A549 (cell line): ENCODE measurements around the gene LOXL4. TPM values are rescaled to one million over a fixed set of nuclear protein-coding genes. Genes with fewer than 3 reads are reported as not detected.
A peak's percentile ranks its signal among the peaks of the same experiment; 100 is the strongest.

Experiments
- ATAC-seq, 2 experiments: fragments of 200-7000 bp in 1 of 2; fragments of >200 bp in 1 of 2; cut with Nextera tagmentation in 1 of 2; cut with Tn5 transposase in 1 of 2; 3 replicates each; pipeline versions ENCODE4 v1.8.0 to v1.9.1; 2018 to 2020; ENCODE audit warnings: mild to moderate bottlenecking in 1 of 2, moderate library complexity in 1 of 2
- CTCF ChIA-PET: fragments of 300-600 bp; sonication (Branson Sonifier 250); formaldehyde crosslinking; extraction: SDS; loops from one replicate; lab custom pipeline; 2021; ENCODE audit warnings: antibody characterized with exemption, inconsistent platforms; lab: Yijun Ruan, JAX
- POLR2A ChIA-PET: fragments of 350-600 bp; formaldehyde crosslinking; extraction: SDS; loops from one replicate; lab custom pipeline; 2021; ENCODE audit warnings: antibody characterized with exemption, inconsistent platforms; lab: Yijun Ruan, JAX
- DNase-seq, 2 experiments: peaks; one replicate each; pipeline versions ENCODE4 v3.0.0 to v3.0.0-alpha.2; 2011 to 2016; ENCODE audit warnings: low read depth in 1 of 2, low spot score in 1 of 2
- FAIRE-seq: peaks from 2 replicates; lab custom pipeline; 2011; peaks lifted over from hg19 to GRCh38; lab: Jason Lieb, UNC
- H3K27ac ChIP-seq, 2 experiments: fragments of >200 bp; sonication (Bioruptor Twin); formaldehyde crosslinking; 3 replicates each; pipeline ENCODE4 v1.5.1; 2016 to 2017
- H3K4me1 ChIP-seq: fragments of >200 bp; sonication (Bioruptor Twin); formaldehyde crosslinking; 3 replicates; pipeline ENCODE4 v1.6.1; 2016
- H3K4me2 ChIP-seq: fragments of >200 bp; sonication (Bioruptor Twin); formaldehyde crosslinking; 3 replicates; pipeline ENCODE4 v1.6.1; 2016
- H3K4me3 ChIP-seq: fragments of >200 bp; sonication (Bioruptor Twin); formaldehyde crosslinking; 3 replicates; pipeline ENCODE4 v1.5.1; 2016
- H3K9me3 ChIP-seq: fragments of >200 bp; sonication (Bioruptor Twin); formaldehyde crosslinking; 3 replicates; pipeline ENCODE4 v1.6.1; 2016
- CHD2 ChIP-seq: fragments of 150-350 bp; IDR thresholded peaks from 2 replicates; pipeline ENCODE4 v1.6.1; 2014; ENCODE audit warnings: low read length; ENCODE audit not compliant: partially characterized antibody
- EP300 ChIP-seq, 2 experiments: fragments of >200 bp; sonication (Bioruptor Twin); formaldehyde crosslinking; IDR thresholded peaks; 2 replicates in 1 of 2; 3 replicates in 1 of 2; pipeline ENCODE4 v1.6.1; 2016 to 2017
- FOSL2 ChIP-seq, 2 experiments: fragments of 450-650 bp in 1 of 2; fragments of >200 bp in 1 of 2; sonication (Bioruptor Twin) in 1 of 2; formaldehyde crosslinking; IDR thresholded peaks; 2 replicates each; pipeline versions ENCODE4 v1.5.0 to v1.6.1; 2016 to 2020; ENCODE audit warnings: mild to moderate bottlenecking in 1 of 2, moderate library complexity in 1 of 2
- GATA3 ChIP-seq: IDR thresholded peaks from 2 replicates; pipeline ENCODE4 v1.6.1; 2012; ENCODE audit warnings: borderline replicate concordance
- HOXA7 ChIP-seq: fragments of 250-450 bp; sonication (Bioruptor Pico); IDR thresholded peaks from 2 replicates; pipeline ENCODE4 v1.5.0; 2020; ENCODE audit warnings: mild to moderate bottlenecking, moderate library complexity
- JUN ChIP-seq, 2 experiments: fragments of >200 bp; sonication (Bioruptor Twin); formaldehyde crosslinking; IDR thresholded peaks; 2 replicates in 1 of 2; 3 replicates in 1 of 2; pipeline ENCODE4 v1.6.1; 2016 to 2017
- KDM1A ChIP-seq: fragments of 200-600 bp; sonication (generic); IDR thresholded peaks from 2 replicates; pipeline ENCODE4 v1.6.1; 2016; ENCODE audit warnings: low read depth, mild to moderate bottlenecking
- KDM5A ChIP-seq: fragments of 200-600 bp; sonication (generic); IDR thresholded peaks from 2 replicates; pipeline ENCODE4 v1.6.1; 2016; ENCODE audit warnings: antibody characterized with exemption, mild to moderate bottlenecking
- POLR2AphosphoS2 ChIP-seq: conservative IDR thresholded peaks from 2 replicates; pipeline ENCODE4 v1.6.1; 2012; ENCODE audit warnings: low read length, improper control_type of control experiment, inconsistent platforms
- TFCP2L1 ChIP-seq: fragments of 250-450 bp; sonication (Bioruptor Pico); IDR thresholded peaks from 2 replicates; pipeline ENCODE4 v1.5.0; 2021; ENCODE audit warnings: mild to moderate bottlenecking
- WGBS: methylation state at CpG from one replicate; pipeline ENCODE4 v1.1.6; 2017; ENCODE audit errors: missing lambda C conversion rate; 5-methylcytosine and 5-hydroxymethylcytosine counted together
- polyA plus RNA-seq, 4 experiments: library from polyadenylated mRNA; depleted of rRNA in 3 of 4; stranded (reverse); fragments of >200 nt; fragmentation: RNase III in 1 of 4; extraction: RNeasy Plus Mini Kit Qiagen cat#74134 plus additional on column Dnase treatment in 1 of 4; gene quantifications; 2 replicates in 3 of 4; 3 replicates in 1 of 4; pipeline ENCODE4 v1.2.3, GENCODE V29; 2011 to 2017
- TF ChIP-seq, protein P1 (sequence below): fragments of 450-650 bp; IDR thresholded peaks from 2 replicates; pipeline ENCODE4 v1.6.1; 2014; ENCODE audit warnings: antibody characterized with exemption
- TF ChIP-seq, protein P2 (sequence below): fragments of 250-450 bp; sonication (Bioruptor Pico); IDR thresholded peaks from 2 replicates; pipeline ENCODE4 v1.5.0; 2021; ENCODE audit warnings: mild to moderate bottlenecking, moderate library complexity, borderline replicate concordance
- TF ChIP-seq, protein P3 (sequence below): fragments of >200 bp; sonication (Bioruptor Twin); formaldehyde crosslinking; IDR thresholded peaks from 2 replicates; pipeline ENCODE4 v1.6.1; 2016

The LOXL4 gene
- polyA plus RNA-seq, 2 of the 4 experiments (the other 2 are of a cell fraction), result 1.6 to 2.1 TPM

DNA sequence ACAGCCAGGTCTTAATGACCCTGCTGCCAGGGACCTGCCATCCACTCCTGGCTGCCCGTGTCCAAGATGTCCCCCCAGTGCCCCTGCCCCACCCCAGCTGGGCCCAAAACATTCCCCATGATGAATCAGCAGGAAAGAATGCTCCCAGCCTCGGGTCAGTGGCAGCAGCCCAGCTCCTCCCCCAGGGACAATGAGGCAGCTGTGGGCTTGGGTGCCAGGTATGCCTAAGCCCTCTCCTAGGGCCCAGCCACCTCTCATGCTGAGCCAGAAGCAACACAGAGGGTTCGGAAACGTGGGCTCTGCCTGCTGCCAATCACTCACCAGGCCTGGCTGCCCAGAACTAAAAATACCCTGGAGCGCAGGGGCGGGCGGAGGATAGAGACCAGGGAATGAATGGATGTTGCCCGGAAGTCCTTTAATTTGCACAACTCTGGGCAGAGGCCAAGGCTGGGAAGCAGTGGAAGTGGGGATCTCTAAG, 1.5 kb upstream of the LOXL4 start:
- DNase-seq (peak; percentile 68 to 70), ATAC-seq (peak; percentile 27 to 64; a peak in 5 of 6 replicates), FAIRE-seq (no peak)
- peaks cover 29% of the 10 kb centered on the region for H3K4me1 ChIP-seq
- TF ChIP-seq KDM1A (no peak), JUN (IDR thresholded peaks at IDR 0.05) (no peak), KDM5A (no peak), GATA3 (0 out of 2 replicates have a peak, but pooled peaks have one; percentile 7), TFCP2L1 (CRISPR knock-in tag) (no peak), FOSL2 (IDR thresholded peaks at IDR 0.05) (no peak), FOSL2 (CRISPR knock-in tag; IDR thresholded peaks at IDR 0.05) (peak; percentile 28; the same call in 1 of the 2 replicates), HOXA7 (CRISPR knock-in tag) (no peak)
- TF ChIP-seq, protein P1, sequence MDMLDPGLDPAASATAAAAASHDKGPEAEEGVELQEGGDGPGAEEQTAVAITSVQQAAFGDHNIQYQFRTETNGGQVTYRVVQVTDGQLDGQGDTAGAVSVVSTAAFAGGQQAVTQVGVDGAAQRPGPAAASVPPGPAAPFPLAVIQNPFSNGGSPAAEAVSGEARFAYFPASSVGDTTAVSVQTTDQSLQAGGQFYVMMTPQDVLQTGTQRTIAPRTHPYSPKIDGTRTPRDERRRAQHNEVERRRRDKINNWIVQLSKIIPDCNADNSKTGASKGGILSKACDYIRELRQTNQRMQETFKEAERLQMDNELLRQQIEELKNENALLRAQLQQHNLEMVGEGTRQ, result no peak
- peak overlapping the region; percentile 73 for H3K4me2 ChIP-seq
- CTCF ChIA-PET, result interaction anchor here (1.1 to 2.5 kb wide), 3 partner anchors 40 to 373 kb away, joined by 4 to 12 read pairs (median 4); no protein-coding TSS in a partner anchor
- H3K27ac ChIP-seq, result peak overlapping the region; percentile 72 to 88
- H3K9me3 ChIP-seq, result no peaks in the 10 kb centered on the region
- 41% methylated on average over 7 of the region's 8 CpGs for WGBS
- H3K4me3 ChIP-seq, result no peak overlapping the region
- POLR2A ChIA-PET, result no interaction called here

DNA sequence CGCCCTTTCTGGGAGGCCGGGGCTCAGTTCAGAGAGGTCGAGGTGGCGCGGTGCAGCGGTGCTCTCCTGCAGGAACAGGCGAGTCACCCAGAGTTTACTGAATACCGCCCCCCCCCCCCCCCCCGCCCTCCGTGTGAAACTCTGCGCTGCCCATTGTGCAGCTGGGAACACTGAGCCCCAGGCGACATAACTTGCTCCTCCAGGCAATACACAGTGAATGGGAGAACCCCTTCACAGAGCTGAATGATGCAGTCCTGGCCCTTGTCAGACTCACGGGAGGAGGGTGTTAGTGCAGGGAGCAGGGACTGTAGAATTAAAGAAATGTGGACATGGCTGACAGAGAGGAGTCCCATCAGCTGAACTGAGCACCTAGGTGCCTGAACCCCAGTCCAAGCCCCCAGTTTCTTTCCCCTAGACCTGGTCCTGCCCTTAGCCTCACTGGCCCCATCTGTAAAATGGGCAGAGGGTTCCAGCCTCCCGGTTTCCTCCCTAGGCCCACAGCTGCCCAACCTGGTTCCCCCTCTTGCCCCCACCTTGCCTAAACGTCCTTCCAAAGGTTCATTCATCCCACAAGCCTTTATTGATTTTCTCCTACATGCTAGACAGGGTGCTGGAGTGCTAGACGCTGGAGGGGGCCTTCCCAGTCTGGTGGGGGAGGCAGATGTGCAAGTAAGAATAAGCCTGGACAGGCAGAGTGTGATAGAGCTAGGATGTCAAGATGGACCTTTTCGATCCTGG, 869 bp upstream of the LOXL4 start:
- CTCF ChIA-PET, result interaction anchor here (1.1 to 1.3 kb wide), 4 partner anchors 10 to 372 kb away, joined by 3 to 4 read pairs (median 4); no protein-coding TSS in a partner anchor
- ATAC-seq (peak in 1 of 2 experiments; percentile 12; a peak in 1 of 6 replicates), FAIRE-seq (no peak), DNase-seq (peak; percentile 18 to 36)
- Histone ChIP-seq H3K4me2 (peak overlapping the region; percentile 73), H3K4me1 (peaks cover 29% of the 10 kb centered on the region), H3K27ac (peak overlapping the region; percentile 72 to 88), H3K9me3 (no peaks in the 10 kb centered on the region), H3K4me3 (peak overlapping the region; percentile 48)
- WGBS, result 30% methylated on average over 6 of the region's 17 CpGs
- TF ChIP-seq KDM1A (peak; percentile 84; the same call in 1 of the 2 replicates), CHD2 (no peak), EP300 (IDR thresholded peaks at IDR 0.05) (no peak)
- POLR2A ChIA-PET, result no interaction called here

DNA sequence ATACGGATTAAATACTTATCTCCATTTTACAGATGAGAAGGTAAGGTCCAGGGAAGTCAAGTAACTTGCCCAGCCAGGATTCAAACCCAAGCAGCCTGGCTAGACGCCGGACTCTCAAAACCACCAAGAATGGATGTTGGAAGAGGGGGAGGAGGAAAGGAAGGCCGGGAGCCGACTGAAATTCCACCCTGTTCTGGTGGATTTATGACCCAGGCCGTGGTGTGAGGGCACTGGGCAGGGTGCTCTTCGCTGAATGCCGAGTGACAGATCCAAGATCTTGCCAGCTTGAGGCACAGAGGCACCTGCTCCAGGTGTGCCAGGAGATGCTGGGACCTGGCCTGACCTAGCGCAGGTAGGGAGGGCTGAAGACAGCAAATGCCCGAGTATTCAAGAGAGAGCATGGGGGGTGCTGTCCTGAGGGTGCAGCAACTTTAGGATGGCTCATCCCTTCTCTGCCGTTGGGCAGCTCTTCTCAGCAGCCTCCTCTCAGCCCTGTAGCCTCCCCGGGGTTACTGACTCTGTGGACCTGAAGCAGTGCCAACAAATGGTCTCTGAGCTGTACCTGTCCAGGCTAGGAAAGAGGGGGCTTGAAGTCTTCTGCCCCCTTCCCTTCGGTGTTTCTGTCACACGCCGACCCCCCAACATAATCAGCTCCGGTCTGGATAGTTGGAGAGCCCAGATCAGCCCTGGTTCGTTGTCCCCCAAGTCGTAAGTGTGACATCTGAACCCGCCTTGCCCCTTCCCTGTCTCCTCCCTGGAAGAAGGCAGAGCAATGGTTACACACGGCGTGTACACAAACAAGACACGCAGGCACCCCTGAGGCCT, 713 bp downstream of the LOXL4 start:
- H3K4me1 ChIP-seq, result peaks cover 29% of the 10 kb centered on the region
- H3K4me2 ChIP-seq, result peak overlapping the region; percentile 73
- H3K4me3 ChIP-seq, result peak overlapping the region; percentile 48
- DNase-seq (no peak), FAIRE-seq (no peak), ATAC-seq (0 out of 6 replicates have a peak, but pooled peaks of 1 of the 2 experiments have one; percentile 5)
- ChIA-PET POLR2A (no interaction called here), CTCF (interaction anchor here (0.9 to 1.8 kb wide), 6 partner anchors 8 to 25 kb away, joined by 3 to 6 read pairs (median 4); no protein-coding TSS in a partner anchor)
- peak overlapping the region; percentile 72 to 88 for H3K27ac ChIP-seq
- TF ChIP-seq EP300 (IDR thresholded peaks at IDR 0.05) (no peak), POLR2AphosphoS2 (no peak), HOXA7 (CRISPR knock-in tag) (no peak)
- TF ChIP-seq, protein P2, sequence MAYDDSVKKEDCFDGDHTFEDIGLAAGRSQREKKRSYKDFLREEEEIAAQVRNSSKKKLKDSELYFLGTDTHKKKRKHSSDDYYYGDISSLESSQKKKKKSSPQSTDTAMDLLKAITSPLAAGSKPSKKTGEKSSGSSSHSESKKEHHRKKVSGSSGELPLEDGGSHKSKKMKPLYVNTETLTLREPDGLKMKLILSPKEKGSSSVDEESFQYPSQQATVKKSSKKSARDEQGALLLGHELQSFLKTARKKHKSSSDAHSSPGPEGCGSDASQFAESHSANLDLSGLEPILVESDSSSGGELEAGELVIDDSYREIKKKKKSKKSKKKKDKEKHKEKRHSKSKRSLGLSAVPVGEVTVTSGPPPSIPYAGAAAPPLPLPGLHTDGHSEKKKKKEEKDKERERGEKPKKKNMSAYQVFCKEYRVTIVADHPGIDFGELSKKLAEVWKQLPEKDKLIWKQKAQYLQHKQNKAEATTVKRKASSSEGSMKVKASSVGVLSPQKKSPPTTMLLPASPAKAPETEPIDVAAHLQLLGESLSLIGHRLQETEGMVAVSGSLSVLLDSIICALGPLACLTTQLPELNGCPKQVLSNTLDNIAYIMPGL, result no peak
- TF ChIP-seq, protein P3, sequence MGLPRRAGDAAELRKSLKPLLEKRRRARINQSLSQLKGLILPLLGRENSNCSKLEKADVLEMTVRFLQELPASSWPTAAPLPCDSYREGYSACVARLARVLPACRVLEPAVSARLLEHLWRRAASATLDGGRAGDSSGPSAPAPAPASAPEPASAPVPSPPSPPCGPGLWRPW, result no peak
- H3K9me3 ChIP-seq, result no peaks in the 10 kb centered on the region
- WGBS, result 84% methylated on average over 21 of the region's 22 CpGs
